ENCODE data around the gene VENTX.

DNA sequence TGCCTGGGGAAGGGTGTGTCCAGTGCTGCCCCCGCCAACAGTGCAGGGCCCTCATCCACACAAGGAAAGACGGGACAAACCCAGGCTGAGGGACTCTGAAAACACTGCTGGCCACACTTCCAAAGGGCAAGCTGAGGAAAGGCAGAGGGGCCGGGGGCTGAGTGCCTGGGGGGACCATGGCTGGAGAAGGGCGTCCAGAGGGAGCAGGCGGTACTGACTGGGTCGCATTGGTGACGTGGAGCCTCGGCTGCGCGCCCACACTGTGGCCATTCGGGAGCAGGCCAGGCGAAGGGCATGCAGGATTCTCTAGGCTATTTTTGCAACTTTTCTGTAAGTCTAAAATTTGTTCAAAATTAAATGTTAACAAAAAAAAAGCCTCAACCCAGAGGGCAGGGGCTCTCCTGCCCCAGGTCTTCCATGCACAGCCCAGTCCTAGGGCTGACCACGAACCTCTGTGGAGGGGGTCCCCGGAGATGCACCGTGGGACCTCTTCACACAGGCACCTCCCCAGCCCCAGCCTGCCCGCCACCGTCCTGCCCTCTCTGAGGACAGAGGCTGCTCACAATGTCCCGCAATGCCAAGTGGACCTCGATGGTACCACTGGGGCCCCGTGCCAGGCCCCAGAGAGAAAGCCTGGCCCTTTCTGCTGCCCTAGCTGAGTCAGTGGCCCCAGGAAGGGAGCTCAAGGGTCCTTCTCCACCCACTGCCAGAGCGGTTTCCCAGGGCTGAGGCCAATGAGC, 28.6 kb downstream of the VENTX start:
- TF ChIP-seq CTCF (IDR thresholded peaks at IDR 0.05) = no peak
- no peak for TF ChIP-seq POLR2A (IDR thresholded peaks at IDR 0.05)

Data from body of pancreas (tissue), 4 donors.